Middle frontal gyrus (tissue), 1 donor: ENCODE results near the gene IPCEF1.
"Not testable (repeated sequence)": the region's sequence is repeated elsewhere in the genome, so short reads cannot be mapped to it uniquely, and the experiment has no call there.

Source experiments
- DNase-seq: peaks from one replicate; pipeline ENCODE4 v3.0.0-alpha.2; 2015; ENCODE audit warnings: low spot score; ENCODE audit errors: extremely low spot score

The IPCEF1 gene

GRCh38 chr6:154249499-154250298, 106.9 kb downstream of the IPCEF1 start:
- DNase-seq = no peak

- DNase-seq = no peak
Measured at GRCh38 chr6:154247119-154247861, 109.3 kb downstream of the IPCEF1 start.

- no peak for DNase-seq
Measured at GRCh38 chr6:154246723-154247118, 109.9 kb downstream of the IPCEF1 start.

GRCh38 chr6:154245506-154245905, 111.1 kb downstream of the IPCEF1 start:
- no peak for DNase-seq

- no peak for DNase-seq
Measured at GRCh38 chr6:154243793-154244750, 112.5 kb downstream of the IPCEF1 start.

GRCh38 chr6:154242617-154243357, 113.8 kb downstream of the IPCEF1 start:
- DNase-seq = no peak

DNA sequence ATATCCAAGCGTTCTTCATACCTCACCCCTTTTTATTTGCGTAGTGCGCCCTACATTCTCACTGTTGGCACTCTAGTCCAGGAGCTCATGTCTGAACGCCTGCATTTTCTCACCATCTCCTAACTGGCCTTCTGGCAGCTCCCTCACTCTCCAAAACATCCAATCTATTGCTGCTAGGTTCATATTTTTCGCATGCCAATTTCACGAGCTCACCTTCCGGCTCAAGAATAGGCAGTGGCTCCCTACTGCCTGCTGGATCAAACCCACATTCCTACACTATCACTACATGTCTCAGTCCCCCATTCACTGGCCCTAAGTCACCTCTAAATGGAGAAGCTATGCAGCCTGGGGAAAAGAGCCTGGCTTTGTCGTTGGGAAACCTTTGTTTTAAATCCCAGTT, 115.0 kb downstream of the IPCEF1 start:
- no peak for DNase-seq

GRCh38 chr6:154241061-154241460, 115.5 kb downstream of the IPCEF1 start:
- DNase-seq = not testable (repeated sequence)

DNA sequence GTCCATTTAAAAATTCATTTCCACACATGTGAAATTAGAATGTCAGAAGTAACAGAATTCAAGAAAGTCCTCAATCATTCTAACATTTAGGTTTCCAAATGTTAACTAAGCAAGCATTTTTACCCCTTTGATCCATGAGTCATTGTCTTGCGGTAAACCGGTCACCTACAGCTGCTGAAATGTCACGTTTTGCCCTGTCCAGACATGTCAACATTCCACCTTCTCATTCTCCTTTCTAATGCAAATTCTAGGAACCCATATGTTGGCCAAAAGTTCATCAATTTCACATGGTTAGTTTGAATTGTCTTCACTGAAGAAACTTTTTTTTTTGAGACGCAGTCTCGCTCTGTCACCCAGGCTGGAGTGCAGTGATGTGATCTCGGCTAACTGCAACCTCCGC, 117.2 kb downstream of the IPCEF1 start:
- DNase-seq = no peak

- no peak for DNase-seq
Measured at GRCh38 chr6:154238831-154239230, 117.8 kb downstream of the IPCEF1 start.

GRCh38 chr6:154236646-154237301, 119.8 kb downstream of the IPCEF1 start:
- DNase-seq = no peak

- DNase-seq = no peak
Measured at GRCh38 chr6:154234019-154234772, 122.4 kb downstream of the IPCEF1 start.

DNA sequence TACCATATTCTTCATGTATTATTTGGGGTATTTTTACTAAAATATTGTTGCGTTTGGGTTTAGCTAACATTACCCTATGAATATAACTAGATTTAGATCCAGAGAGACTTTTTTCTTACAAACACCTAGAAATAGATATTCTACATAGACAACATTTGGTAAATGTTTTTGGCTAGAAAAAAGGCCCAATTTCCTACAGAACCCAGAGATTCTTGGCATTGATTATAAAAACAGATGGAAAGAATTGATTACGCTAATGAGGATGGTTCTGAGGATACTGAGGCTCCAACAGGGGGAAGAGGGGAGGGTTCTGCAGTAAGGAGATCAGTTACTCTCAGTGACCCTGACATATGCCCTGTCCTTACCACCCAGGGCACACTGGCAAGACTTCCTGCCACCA, 123.2 kb downstream of the IPCEF1 start:
- no peak for DNase-seq

DNA sequence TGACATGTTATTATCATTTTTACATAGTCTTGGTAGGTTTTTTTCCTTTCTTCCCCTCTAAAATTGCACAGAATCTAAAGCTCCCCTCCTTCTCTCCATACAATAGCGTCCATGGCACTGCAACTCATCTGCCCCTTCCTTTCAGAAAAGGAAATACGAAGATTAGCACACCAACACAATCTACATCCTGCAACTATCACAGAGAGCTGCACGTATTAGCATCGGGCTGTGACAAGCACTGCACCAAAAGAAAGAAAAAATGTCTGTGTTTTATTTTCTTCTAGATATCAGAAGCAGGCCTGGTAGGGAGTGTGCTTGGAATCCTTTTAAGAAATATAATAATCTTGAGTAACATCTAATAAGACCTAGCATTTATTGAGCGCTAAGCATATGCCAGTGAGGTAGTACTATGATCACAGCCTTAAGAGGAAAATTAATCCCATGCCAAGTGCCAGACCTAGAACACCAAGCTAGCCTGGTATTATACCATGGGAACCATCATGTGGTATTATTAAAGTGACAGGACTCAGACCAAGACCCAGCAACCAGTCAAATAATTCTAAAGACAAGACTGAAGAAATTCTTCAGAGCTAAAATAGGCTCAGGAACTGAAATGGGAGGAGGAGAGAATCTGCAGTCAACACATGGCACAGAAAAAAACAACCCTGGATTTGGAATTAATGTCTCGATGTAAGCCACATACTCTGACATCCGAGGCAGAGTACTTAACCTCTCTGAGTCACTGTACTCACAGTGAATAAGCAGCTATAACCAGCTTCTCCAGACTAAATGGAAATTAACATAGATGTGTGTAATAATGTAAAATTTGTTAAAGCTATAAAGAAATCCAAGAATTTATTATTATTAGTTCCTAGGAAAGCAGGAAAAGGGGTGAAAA, 124.3 kb downstream of the IPCEF1 start:
- DNase-seq = no peak

DNA sequence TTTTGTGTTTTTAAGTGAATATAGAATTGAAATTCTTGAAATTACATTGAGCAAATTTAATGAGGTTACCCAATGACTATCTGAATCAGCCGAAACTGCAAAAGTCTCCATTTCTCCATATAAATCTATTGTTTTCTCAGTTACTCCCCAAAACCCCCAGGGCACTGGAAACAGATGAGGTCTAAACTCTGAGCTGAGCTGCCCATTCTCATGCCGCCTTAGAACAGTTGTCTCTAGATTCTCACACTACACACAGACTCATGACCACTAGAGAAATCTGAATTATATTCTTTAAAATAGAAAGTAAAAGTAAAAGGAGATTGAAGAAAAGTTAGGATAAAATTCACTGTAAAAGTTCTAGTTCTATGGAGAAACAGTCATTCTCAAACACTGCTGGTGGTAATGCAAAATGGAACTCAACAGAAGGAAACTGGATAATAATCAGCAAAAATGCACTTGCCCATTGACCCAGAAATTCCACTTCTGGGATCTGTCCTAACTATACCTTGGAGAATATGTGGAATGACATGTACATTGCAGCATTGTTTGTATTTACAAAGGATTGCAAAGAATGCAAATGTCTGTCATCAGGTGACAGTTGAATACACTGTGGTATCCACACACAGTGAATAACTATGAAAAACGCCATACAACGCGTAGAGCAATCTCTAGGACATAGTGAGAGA, 125.5 kb downstream of the IPCEF1 start:
- DNase-seq = no peak

GRCh38 chr6:154230393-154230792, 126.2 kb downstream of the IPCEF1 start:
- no peak for DNase-seq

DNA sequence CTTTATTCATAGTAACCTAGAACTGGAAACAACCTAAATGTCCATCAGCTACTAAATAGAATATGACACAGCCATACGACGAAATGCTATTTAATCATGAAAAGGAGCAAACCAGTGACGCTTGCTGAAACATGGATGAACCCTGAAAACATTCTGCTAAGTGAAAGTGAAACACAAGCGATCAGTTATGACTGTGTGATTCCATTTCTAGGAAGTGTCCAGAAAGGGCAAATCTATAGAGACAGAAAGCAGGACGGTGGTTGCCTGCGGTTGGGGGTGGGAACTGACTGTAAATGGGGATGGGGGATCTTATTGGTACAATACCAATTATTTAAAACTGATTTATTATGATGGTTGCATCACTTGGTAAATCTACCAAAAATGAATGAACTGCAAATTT, 126.8 kb downstream of the IPCEF1 start:
- no peak for DNase-seq

DNA sequence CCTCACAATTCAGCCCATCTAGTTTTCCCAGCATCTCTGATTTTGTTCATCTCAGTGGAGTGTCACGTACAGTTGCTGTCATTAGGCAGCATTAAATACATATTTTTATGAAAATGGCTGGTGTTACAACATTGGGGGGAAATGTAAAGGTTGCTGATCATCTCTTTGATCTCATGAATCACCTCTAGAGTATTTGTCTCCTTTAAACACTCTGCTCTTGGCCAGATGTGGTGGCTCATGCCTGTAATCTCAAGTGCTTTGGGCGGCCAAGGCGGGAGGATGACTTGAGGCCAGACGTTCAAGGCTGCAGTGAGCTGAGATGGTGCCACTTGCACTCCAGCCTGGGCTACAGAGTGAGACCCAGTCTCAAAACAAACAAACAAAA, 128.1 kb downstream of the IPCEF1 start:
- DNase-seq = no peak
